DMS53 (cell line): ENCODE measurements around the gene CD300LB.
"Not testable (repeated sequence)": the region's sequence is repeated elsewhere in the genome, so short reads cannot be mapped to it uniquely, and the experiment has no call there.

Experiments used
- DNase-seq: peaks from one replicate; lab custom pipeline; 2025; lab: John Stamatoyannopoulos, UW

The CD300LB gene

GRCh38 chr17:74525465-74525725 lies 5.9 kb downstream of the CD300LB start:
- DNase-seq = no peak

GRCh38 chr17:74524653-74525464 lies 6.4 kb downstream of the CD300LB start:
- DNase-seq = no peak

- no peak for DNase-seq
Measured at GRCh38 chr17:74523308-74523707, 8.0 kb downstream of the CD300LB start.

GRCh38 chr17:74522381-74523105 lies 8.7 kb downstream of the CD300LB start:
- no peak for DNase-seq

GRCh38 chr17:74521701-74522201 lies 9.5 kb downstream of the CD300LB start:
- no peak for DNase-seq

GRCh38 chr17:74520790-74521480 lies 10.3 kb downstream of the CD300LB start:
- DNase-seq = peak; percentile 53

GRCh38 chr17:74520016-74520434 lies 11.2 kb downstream of the CD300LB start:
- no peak for DNase-seq

- not testable (repeated sequence) for DNase-seq
Measured at GRCh38 chr17:74518413-74518981, 12.8 kb downstream of the CD300LB start.

GRCh38 chr17:74516561-74517328 lies 14.5 kb downstream of the CD300LB start:
- DNase-seq = no peak

- DNase-seq = no peak
Measured at GRCh38 chr17:74515941-74516340, 15.3 kb downstream of the CD300LB start.

- peak; percentile 92 for DNase-seq
Measured at GRCh38 chr17:74514632-74515334, 16.5 kb downstream of the CD300LB start.

- peak; percentile 93 for DNase-seq
Measured at GRCh38 chr17:74513987-74514631, 17.2 kb downstream of the CD300LB start.

- no peak for DNase-seq
Measured at GRCh38 chr17:74512624-74513091, 18.6 kb downstream of the CD300LB start.

- DNase-seq = no peak
Measured at GRCh38 chr17:74512036-74512435, 19.2 kb downstream of the CD300LB start.

GRCh38 chr17:74508156-74508555 lies 23.1 kb downstream of the CD300LB start:
- DNase-seq = no peak

- DNase-seq = not testable (repeated sequence)
Measured at GRCh38 chr17:74503949-74504348, 27.3 kb downstream of the CD300LB start.

- DNase-seq = no peak
Measured at GRCh38 chr17:74502861-74503260, 28.4 kb downstream of the CD300LB start.

- no peak for DNase-seq
Measured at GRCh38 chr17:74499992-74500391, 31.3 kb downstream of the CD300LB start.

GRCh38 chr17:74497471-74497870 lies 33.8 kb downstream of the CD300LB start:
- no peak for DNase-seq

GRCh38 chr17:74493331-74493833 lies 37.9 kb downstream of the CD300LB start:
- DNase-seq = peak; percentile 81
